ENCODE results near the gene NTN1.
"Not testable (repeated sequence)": the region's sequence is repeated elsewhere in the genome, so short reads cannot be mapped to it uniquely, and the experiment has no call there.

Gene NTN1

GRCh38 chr17:9255833-9256232, 234.5 kb downstream of the NTN1 start:
- DNase-seq (ENCODE audit: low read depth): no peak
- no peak overlapping the region for H3K4me3 ChIP-seq (ENCODE audit: control insufficient read depth, low read depth, low read length)
- TF ChIP-seq CTCF (IDR thresholded peaks at IDR 0.05; ENCODE audit: control insufficient read depth, insufficient read depth, low read depth, low read length, missing control alignments): no peak

- no peak for DNase-seq (ENCODE audit: low read depth)
- no peak for TF ChIP-seq CTCF (IDR thresholded peaks at IDR 0.05; ENCODE audit: control insufficient read depth, insufficient read depth, low read depth, low read length, missing control alignments)
- H3K4me3 ChIP-seq (ENCODE audit: control insufficient read depth, low read depth, low read length): no peak overlapping the region
Observed at GRCh38 chr17:9256361-9256750, 235.0 kb downstream of the NTN1 start.

GRCh38 chr17:9256751-9257629, 235.7 kb downstream of the NTN1 start:
- no peak overlapping the region; the same call in none of the 2 replicates for H3K4me3 ChIP-seq (ENCODE audit: control insufficient read depth, low read depth, low read length)
- DNase-seq (ENCODE audit: low read depth): peak; percentile 52
- no peak for TF ChIP-seq CTCF (IDR thresholded peaks at IDR 0.05; ENCODE audit: control insufficient read depth, insufficient read depth, low read depth, low read length, missing control alignments)

GRCh38 chr17:9257630-9257965, 236.3 kb downstream of the NTN1 start:
- DNase-seq (ENCODE audit: low read depth); H3K4me3 ChIP-seq (ENCODE audit: control insufficient read depth, low read depth, low read length): not testable (repeated sequence)

- no peak for DNase-seq (ENCODE audit: low read depth)
- TF ChIP-seq CTCF (IDR thresholded peaks at IDR 0.05; ENCODE audit: control insufficient read depth, insufficient read depth, low read depth, low read length, missing control alignments): no peak
- H3K4me3 ChIP-seq (ENCODE audit: control insufficient read depth, low read depth, low read length): no peak overlapping the region
Observed at GRCh38 chr17:9258115-9259015, 237.1 kb downstream of the NTN1 start.

GRCh38 chr17:9259419-9259818, 238.1 kb downstream of the NTN1 start:
- DNase-seq (ENCODE audit: low read depth): no peak
- TF ChIP-seq CTCF (IDR thresholded peaks at IDR 0.05; ENCODE audit: control insufficient read depth, insufficient read depth, low read depth, low read length, missing control alignments): no peak
- H3K4me3 ChIP-seq (ENCODE audit: control insufficient read depth, low read depth, low read length): no peak overlapping the region
